Stimulated activated naive B cell treated with anti-CD40 and anti-IgM and Interleukin-4, amounts not matched to agents 10 μg/mL and 1 μg/mL and 100 μg/mL, for 72 hours (primary cell): ENCODE data around the gene SEMA6B.

ENCODE experiments used
- ATAC-seq, 2 donors: fragments of 150-1000 bp; cut with Tn5 transposase; replicated peaks; 2 replicates each; pipeline ENCODE4 v1.10.0; 2021; ENCODE audit warnings: moderate library complexity in 1 of 2
- DNase-seq: peaks from one replicate; pipeline ENCODE4 v3.0.0; 2021
- H3K27ac Mint-ChIP-seq: one replicate; pipeline ENCODE4 v1.8.0; 2022; ENCODE audit warnings: mild to moderate bottlenecking, mixed read lengths
- H3K27me3 Mint-ChIP-seq, 2 donors: one replicate each; pipeline ENCODE4 v1.8.0; 2022; ENCODE audit warnings: mixed read lengths in 2 of 2
- H3K36me3 Mint-ChIP-seq, 2 donors: one replicate each; pipeline ENCODE4 v1.8.0; 2022; ENCODE audit warnings: mixed read lengths in 2 of 2, mild to moderate bottlenecking in 1 of 2
- H3K4me1 Mint-ChIP-seq, 2 donors: one replicate each; pipeline ENCODE4 v1.8.0; 2022; ENCODE audit warnings: mixed read lengths in 2 of 2, mild to moderate bottlenecking in 1 of 2
- H3K4me3 Mint-ChIP-seq, 2 donors: one replicate each; pipeline ENCODE4 v1.8.0; 2022; ENCODE audit warnings: mild to moderate bottlenecking in 2 of 2, mixed read lengths in 2 of 2, moderate library complexity in 1 of 2
- H3K9me3 Mint-ChIP-seq, 2 donors: one replicate each; pipeline ENCODE4 v1.8.0; 2022; ENCODE audit warnings: mixed read lengths in 2 of 2, mild to moderate bottlenecking in 1 of 2

The SEMA6B gene, protein sequence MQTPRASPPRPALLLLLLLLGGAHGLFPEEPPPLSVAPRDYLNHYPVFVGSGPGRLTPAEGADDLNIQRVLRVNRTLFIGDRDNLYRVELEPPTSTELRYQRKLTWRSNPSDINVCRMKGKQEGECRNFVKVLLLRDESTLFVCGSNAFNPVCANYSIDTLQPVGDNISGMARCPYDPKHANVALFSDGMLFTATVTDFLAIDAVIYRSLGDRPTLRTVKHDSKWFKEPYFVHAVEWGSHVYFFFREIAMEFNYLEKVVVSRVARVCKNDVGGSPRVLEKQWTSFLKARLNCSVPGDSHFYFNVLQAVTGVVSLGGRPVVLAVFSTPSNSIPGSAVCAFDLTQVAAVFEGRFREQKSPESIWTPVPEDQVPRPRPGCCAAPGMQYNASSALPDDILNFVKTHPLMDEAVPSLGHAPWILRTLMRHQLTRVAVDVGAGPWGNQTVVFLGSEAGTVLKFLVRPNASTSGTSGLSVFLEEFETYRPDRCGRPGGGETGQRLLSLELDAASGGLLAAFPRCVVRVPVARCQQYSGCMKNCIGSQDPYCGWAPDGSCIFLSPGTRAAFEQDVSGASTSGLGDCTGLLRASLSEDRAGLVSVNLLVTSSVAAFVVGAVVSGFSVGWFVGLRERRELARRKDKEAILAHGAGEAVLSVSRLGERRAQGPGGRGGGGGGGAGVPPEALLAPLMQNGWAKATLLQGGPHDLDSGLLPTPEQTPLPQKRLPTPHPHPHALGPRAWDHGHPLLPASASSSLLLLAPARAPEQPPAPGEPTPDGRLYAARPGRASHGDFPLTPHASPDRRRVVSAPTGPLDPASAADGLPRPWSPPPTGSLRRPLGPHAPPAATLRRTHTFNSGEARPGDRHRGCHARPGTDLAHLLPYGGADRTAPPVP

GRCh38 chr19:4559569-4559968 is at the start of gene SEMA6B:
SEMA6B (minus strand) TSS chr19:4559684; CDS start chr19:4558457, 1,227 bp downstream.
- Mint-ChIP-seq H3K9me3 (no peaks in the 10 kb centered on the region), H3K27me3 (peaks cover 12 to 19% of the 10 kb centered on the region in 2 donors), H3K36me3 (peaks cover 0 to 3% of the 10 kb centered on the region in 2 donors), H3K27ac (no peak within 1 kb of the TSS), H3K4me1 (peaks cover 8 to 10% of the 10 kb centered on the region in 2 donors), H3K4me3 (peak within 1 kb of the TSS in 1 of 2 donors; percentile 36)
- ATAC-seq (no peak), DNase-seq (no peak)

GRCh38 chr19:4606921-4607678 is 47.6 kb upstream of the SEMA6B start:
- Mint-ChIP-seq H3K36me3 (no peaks in the 10 kb centered on the region), H3K9me3 (no peaks in the 10 kb centered on the region), H3K27ac (no peak overlapping the region), H3K4me1 (peaks cover 10 to 12% of the 10 kb centered on the region in 2 donors), H3K27me3 (peaks cover 13 to 25% of the 10 kb centered on the region in 2 donors), H3K4me3 (no peak overlapping the region)
- no peak for DNase-seq
- ATAC-seq = peak in 1 of 2 donors; percentile 68

- H3K4me1 Mint-ChIP-seq = peaks cover 10 to 12% of the 10 kb centered on the region in 2 donors
- DNase-seq (no peak), ATAC-seq (no peak)
- peaks cover 13 to 24% of the 10 kb centered on the region in 2 donors for H3K27me3 Mint-ChIP-seq
- no peaks in the 10 kb centered on the region for H3K9me3 Mint-ChIP-seq
- H3K36me3 Mint-ChIP-seq = peaks cover 0 to 1% of the 10 kb centered on the region in 2 donors
- H3K27ac Mint-ChIP-seq = no peak overlapping the region
- H3K4me3 Mint-ChIP-seq = no peak overlapping the region
Measured at GRCh38 chr19:4606181-4606580, 46.7 kb upstream of the SEMA6B start.

GRCh38 chr19:4604912-4605311 is 45.4 kb upstream of the SEMA6B start:
- Mint-ChIP-seq H3K27ac (no peak overlapping the region), H3K27me3 (peaks cover 5 to 12% of the 10 kb centered on the region in 2 donors), H3K4me3 (no peak overlapping the region), H3K9me3 (no peaks in the 10 kb centered on the region), H3K4me1 (peaks cover 3 to 4% of the 10 kb centered on the region in 2 donors), H3K36me3 (peaks cover 0 to 1% of the 10 kb centered on the region in 2 donors)
- ATAC-seq = no peak
- no peak for DNase-seq

- Mint-ChIP-seq H3K27me3 (peaks cover 14 to 23% of the 10 kb centered on the region in 2 donors), H3K27ac (no peak overlapping the region), H3K36me3 (peaks cover 0 to 1% of the 10 kb centered on the region in 2 donors), H3K4me1 (peaks cover 6 to 7% of the 10 kb centered on the region in 2 donors), H3K9me3 (no peaks in the 10 kb centered on the region), H3K4me3 (no peak overlapping the region)
- ATAC-seq (no peak), DNase-seq (no peak)
Measured at GRCh38 chr19:4602915-4603314, 43.4 kb upstream of the SEMA6B start.

GRCh38 chr19:4602173-4602788 is 42.8 kb upstream of the SEMA6B start:
- ATAC-seq = no peak
- no peak overlapping the region for H3K4me3 Mint-ChIP-seq
- H3K27ac Mint-ChIP-seq = no peak overlapping the region
- H3K9me3 Mint-ChIP-seq = no peaks in the 10 kb centered on the region
- H3K27me3 Mint-ChIP-seq = peaks cover 15 to 24% of the 10 kb centered on the region in 2 donors
- peaks cover 9 to 11% of the 10 kb centered on the region in 2 donors for H3K4me1 Mint-ChIP-seq
- peaks cover 0 to 1% of the 10 kb centered on the region in 2 donors for H3K36me3 Mint-ChIP-seq
- no peak for DNase-seq

GRCh38 chr19:4600893-4601292 is 41.4 kb upstream of the SEMA6B start:
- H3K27ac Mint-ChIP-seq = no peak overlapping the region
- H3K4me1 Mint-ChIP-seq = peaks cover 10 to 13% of the 10 kb centered on the region in 2 donors
- H3K9me3 Mint-ChIP-seq = no peaks in the 10 kb centered on the region
- no peak overlapping the region for H3K4me3 Mint-ChIP-seq
- DNase-seq (no peak), ATAC-seq (no peak)
- H3K36me3 Mint-ChIP-seq = peaks cover 0 to 1% of the 10 kb centered on the region in 2 donors
- peaks cover 18 to 32% of the 10 kb centered on the region in 2 donors for H3K27me3 Mint-ChIP-seq

- peaks cover 10 to 13% of the 10 kb centered on the region in 2 donors for H3K4me1 Mint-ChIP-seq
Measured at GRCh38 chr19:4600082-4600481, 40.6 kb upstream of the SEMA6B start.

DNA sequence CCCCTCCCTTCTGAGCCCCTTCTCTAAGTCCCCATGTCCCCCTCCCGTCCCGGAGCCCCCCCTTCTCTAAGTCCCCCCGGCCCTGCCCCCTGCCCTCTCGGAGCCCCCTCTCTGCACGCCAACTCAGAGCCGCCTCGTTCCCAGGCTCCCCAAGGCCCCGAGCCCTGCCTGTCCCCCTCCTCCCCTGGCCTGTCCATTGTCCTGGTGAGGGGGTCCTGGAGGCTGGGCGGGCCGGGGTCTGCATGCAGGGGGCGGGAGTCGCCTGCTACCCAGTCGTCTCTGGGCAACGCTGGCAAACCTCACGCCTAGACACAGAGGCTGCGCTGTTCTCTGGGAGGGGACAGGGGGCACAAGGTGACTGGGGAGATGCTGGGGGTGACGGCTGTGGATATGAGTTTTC is 39.2 kb upstream of the SEMA6B start:
- Mint-ChIP-seq H3K27ac (no peak overlapping the region), H3K27me3 (peaks cover 18 to 33% of the 10 kb centered on the region in 2 donors)

More at GRCh38 chr19:4600082-4600481, 40.6 kb upstream of the SEMA6B start:
- Mint-ChIP-seq H3K27me3 (peaks cover 18 to 33% of the 10 kb centered on the region in 2 donors), H3K36me3 (peaks cover 0 to 1% of the 10 kb centered on the region in 2 donors), H3K9me3 (no peaks in the 10 kb centered on the region), H3K4me3 (no peak overlapping the region), H3K27ac (no peak overlapping the region)
- DNase-seq (no peak), ATAC-seq (no peak)

DNA sequence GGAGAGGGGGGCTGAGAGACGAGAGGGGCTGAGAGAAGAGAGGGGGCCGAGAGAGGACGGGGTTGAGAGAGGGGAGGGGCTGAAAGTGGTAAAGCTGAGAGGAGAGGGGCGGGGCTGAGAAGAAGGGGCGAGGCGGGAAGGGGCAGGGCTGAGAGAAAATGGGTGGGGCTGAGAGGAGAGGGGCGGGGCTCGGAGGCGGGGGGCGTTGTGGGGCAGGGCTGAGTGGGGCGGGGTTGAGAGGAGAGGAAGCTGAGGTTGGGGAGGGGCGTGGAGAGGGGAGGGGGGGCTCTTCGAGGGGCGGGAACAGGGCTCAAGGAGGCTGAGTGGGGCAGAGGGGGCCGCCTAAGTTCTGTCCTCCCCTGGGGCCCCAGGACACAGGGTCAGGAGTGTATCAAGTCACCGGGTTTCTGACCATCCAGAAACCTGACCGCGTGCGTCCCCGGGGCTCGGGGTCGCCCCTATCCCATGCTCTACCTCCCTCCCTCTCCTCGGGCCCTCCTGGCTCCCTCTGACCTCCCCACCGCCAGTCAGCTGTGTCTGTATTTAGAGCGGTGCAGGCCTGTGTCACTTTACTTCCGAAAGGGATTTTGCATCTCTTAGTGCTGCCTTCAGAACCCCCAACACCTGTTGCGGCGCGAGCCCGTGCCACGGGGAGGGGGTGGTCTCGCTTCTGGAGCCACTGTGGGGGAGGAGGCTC is 38.6 kb upstream of the SEMA6B start:
- DNase-seq (no peak), ATAC-seq (peak; percentile 80 to 83)
- Mint-ChIP-seq H3K27ac (no peak overlapping the region), H3K36me3 (peaks cover 0 to 1% of the 10 kb centered on the region in 2 donors), H3K9me3 (no peaks in the 10 kb centered on the region), H3K4me1 (peaks cover 10 to 13% of the 10 kb centered on the region in 2 donors), H3K4me3 (peak overlapping the region; percentile 56 to 64), H3K27me3 (peaks cover 18 to 33% of the 10 kb centered on the region in 2 donors)

More for the DNA sequence above, 39.2 kb upstream of the SEMA6B start:
- H3K36me3 Mint-ChIP-seq = peaks cover 0 to 1% of the 10 kb centered on the region in 2 donors
- H3K4me3 Mint-ChIP-seq = peak overlapping the region in 1 of 2 donors; percentile 64
- DNase-seq (no peak), ATAC-seq (no peak)
- H3K4me1 Mint-ChIP-seq = peaks cover 10 to 13% of the 10 kb centered on the region in 2 donors
- no peaks in the 10 kb centered on the region for H3K9me3 Mint-ChIP-seq

- ATAC-seq (no peak), DNase-seq (no peak)
- H3K36me3 Mint-ChIP-seq = peaks cover 0 to 1% of the 10 kb centered on the region in 2 donors
- peaks cover 10 to 13% of the 10 kb centered on the region in 2 donors for H3K4me1 Mint-ChIP-seq
- no peaks in the 10 kb centered on the region for H3K9me3 Mint-ChIP-seq
- no peak overlapping the region for H3K27ac Mint-ChIP-seq
- peak overlapping the region; percentile 49 to 65 for H3K4me3 Mint-ChIP-seq
- H3K27me3 Mint-ChIP-seq = peaks cover 23 to 38% of the 10 kb centered on the region in 2 donors
Measured at GRCh38 chr19:4597278-4597974, 37.9 kb upstream of the SEMA6B start.

DNA sequence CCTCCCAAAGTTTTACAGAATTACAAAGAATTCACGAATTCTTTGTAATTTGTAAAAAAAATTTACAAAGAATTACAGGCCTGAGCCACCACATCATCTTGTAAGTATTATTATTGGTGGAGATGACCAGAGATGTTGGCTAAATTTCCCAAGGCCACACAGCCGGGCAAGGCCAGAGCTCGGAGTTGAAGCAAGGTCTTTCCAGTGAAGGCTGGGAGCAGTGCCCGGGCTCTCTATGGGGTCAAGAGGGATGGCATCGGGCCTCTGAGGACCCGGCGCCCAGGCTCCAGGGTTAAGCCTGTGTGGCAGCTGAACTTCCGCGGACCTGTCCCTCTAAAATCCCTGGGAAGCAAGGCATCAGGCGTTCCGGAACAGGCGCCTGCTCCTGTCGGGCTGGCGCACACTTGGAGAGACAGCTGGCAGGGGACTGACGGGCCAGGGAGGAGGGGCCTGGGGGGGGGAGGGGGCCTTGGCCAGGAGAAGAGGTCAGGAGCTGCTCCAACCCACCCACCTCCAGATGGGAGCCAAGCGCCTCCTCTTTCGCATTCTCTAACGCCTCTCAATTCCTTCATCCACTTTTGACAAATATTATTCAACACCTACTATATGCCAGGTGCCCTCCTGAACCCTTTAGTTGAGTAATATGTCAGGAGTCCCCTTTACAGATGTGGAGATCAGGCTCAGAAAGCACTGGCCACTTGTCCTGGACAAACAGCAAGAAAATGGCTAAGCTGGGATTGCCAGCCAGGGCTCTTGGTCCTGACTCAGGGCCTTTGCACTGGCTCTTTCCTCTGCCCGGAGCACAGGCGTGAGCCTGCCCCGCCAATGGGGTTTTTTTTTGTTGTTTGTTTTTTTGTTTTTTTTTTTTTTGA is 36.8 kb upstream of the SEMA6B start:
- Mint-ChIP-seq H3K4me1 (peaks cover 10 to 19% of the 10 kb centered on the region in 2 donors), H3K4me3 (no peak overlapping the region), H3K27me3 (peaks cover 30 to 46% of the 10 kb centered on the region in 2 donors), H3K36me3 (no peaks in the 10 kb centered on the region), H3K27ac (no peak overlapping the region), H3K9me3 (no peaks in the 10 kb centered on the region)
- ATAC-seq = no peak
- no peak for DNase-seq
